Stimulated activated CD4-positive, alpha-beta T cell treated with anti-CD3 and anti-CD28 coated beads, Interleukin-4, amount 100 ng/mL, for 4 hours (primary cell): Measurements from ENCODE around the gene TM2D3.
A peak's percentile ranks its signal among the peaks of the same experiment; 100 is the strongest.

Experiments
- DNase-seq, 2 experiments: peaks; one replicate each; pipeline ENCODE4 v3.0.0-alpha.2; 2020

The TM2D3 gene

GRCh38 chr15:101652098-101652785 is at the start of gene TM2D3:
Gene TM2D3, minus strand, starts transcription at chr15:101652381. Its CDS starts 20 bp downstream, at chr15:101652361.
- peak; percentile 93 to 97 for DNase-seq

GRCh38 chr15:101698314-101698713 is 46.1 kb upstream of the TM2D3 start:
- DNase-seq = no peak

GRCh38 chr15:101697488-101697887 is 45.3 kb upstream of the TM2D3 start:
- no peak for DNase-seq

- no peak for DNase-seq
These were observed 44.6 kb upstream of the TM2D3 start for GRCh38 chr15:101696829-101697228.

- DNase-seq = no peak
These were observed 42.1 kb upstream of the TM2D3 start for GRCh38 chr15:101694261-101694660.

- no peak for DNase-seq
These were observed 40.8 kb upstream of the TM2D3 start for GRCh38 chr15:101692801-101693598.

- no peak for DNase-seq
These were observed 37.7 kb upstream of the TM2D3 start for GRCh38 chr15:101689901-101690300.

GRCh38 chr15:101686718-101687117 is 34.5 kb upstream of the TM2D3 start:
- DNase-seq = no peak

GRCh38 chr15:101684877-101685276 is 32.7 kb upstream of the TM2D3 start:
- DNase-seq = no peak

GRCh38 chr15:101684384-101684783 is 32.2 kb upstream of the TM2D3 start:
- DNase-seq = no peak

- DNase-seq = no peak
These were observed 27.6 kb upstream of the TM2D3 start for GRCh38 chr15:101679806-101680205.

GRCh38 chr15:101676921-101677329 is 24.7 kb upstream of the TM2D3 start:
- DNase-seq = no peak

GRCh38 chr15:101675796-101676582 is 23.8 kb upstream of the TM2D3 start:
- DNase-seq = no peak

- no peak for DNase-seq
These were observed 22.8 kb upstream of the TM2D3 start for GRCh38 chr15:101675015-101675414.

- DNase-seq = no peak
These were observed 20.1 kb upstream of the TM2D3 start for GRCh38 chr15:101672298-101672697.

GRCh38 chr15:101669744-101670143 is 17.6 kb upstream of the TM2D3 start:
- no peak for DNase-seq

- no peak for DNase-seq
These were observed 15.7 kb upstream of the TM2D3 start for GRCh38 chr15:101667881-101668280.

GRCh38 chr15:101664303-101664913 is 12.2 kb upstream of the TM2D3 start:
- no peak for DNase-seq

GRCh38 chr15:101662203-101662602 is 10.0 kb upstream of the TM2D3 start:
- DNase-seq = no peak

- DNase-seq = no peak
These were observed 7.8 kb upstream of the TM2D3 start for GRCh38 chr15:101660005-101660404.

- no peak for DNase-seq
These were observed 6.0 kb upstream of the TM2D3 start for GRCh38 chr15:101657968-101658784.

GRCh38 chr15:101657171-101657570 is 5.0 kb upstream of the TM2D3 start:
- no peak for DNase-seq
